Thymus (tissue), 11 donors: ENCODE measurements around the gene GPS1. TPM values are rescaled to one million over a fixed set of nuclear protein-coding genes. Genes with fewer than 3 reads are reported as not detected.

Experiments
- DNase-seq, 9 donors: peaks; one replicate each; pipeline ENCODE4 v3.0.0-alpha.2; 2013; ENCODE audit warnings: low spot score in 9 of 9, low read depth in 6 of 9, missing footprints in 1 of 9
- H3K27ac ChIP-seq, 2 donors: one replicate each; pipeline ENCODE4 v1.5.1; 2013; ENCODE audit warnings: control low read depth in 1 of 2, low read depth in 1 of 2, low read length in 1 of 2, mild to moderate bottlenecking in 1 of 2, moderate library complexity in 1 of 2
- H3K27me3 ChIP-seq, 2 donors: one replicate each; pipeline ENCODE4 v1.5.1; 2013; ENCODE audit warnings: low read length in 1 of 2; ENCODE audit not compliant: control insufficient read depth in 2 of 2, insufficient read depth in 1 of 2
- H3K36me3 ChIP-seq, 2 donors: one replicate each; pipeline ENCODE4 v1.5.1; 2013; ENCODE audit warnings: low read length in 1 of 2, mild to moderate bottlenecking in 1 of 2, moderate library complexity in 1 of 2; ENCODE audit not compliant: control insufficient read depth in 2 of 2, insufficient read depth in 2 of 2
- H3K4me1 ChIP-seq, 2 donors: one replicate each; pipeline ENCODE4 v1.5.1; 2013; ENCODE audit warnings: low read length in 2 of 2; ENCODE audit not compliant: control insufficient read depth in 2 of 2, insufficient read depth in 2 of 2
- H3K4me3 ChIP-seq, 2 donors: one replicate each; pipeline ENCODE4 v1.5.1; 2013; ENCODE audit warnings: low read length in 2 of 2, control low read depth in 1 of 2, mild to moderate bottlenecking in 1 of 2
- H3K9me3 ChIP-seq, 2 donors: one replicate each; pipeline ENCODE4 v1.5.1; 2013; ENCODE audit warnings: low read length in 1 of 2, mild to moderate bottlenecking in 1 of 2; ENCODE audit not compliant: control insufficient read depth in 2 of 2, insufficient read depth in 1 of 2
- WGBS: extraction: QIAGEN DNeasy Blood & Tissue Kit; methylation state at CpG from one replicate; pipeline ENCODE4 v1.1.7; 2013; 5-methylcytosine and 5-hydroxymethylcytosine counted together
- polyA plus RNA-seq: library from polyadenylated mRNA; stranded (reverse); fragments of 200-250 nt; gene quantifications from one replicate; pipeline ENCODE4 v1.2.3, GENCODE V29; 2013
- total RNA-seq: library from RNA; stranded (reverse); fragments of 120-200 nt; gene quantifications from one replicate; pipeline ENCODE4 v1.2.4, GENCODE V29; 2013
- donor health status: healthy.

The GPS1 gene
- total and polyA plus RNA-seq, 2 donors = 75.8 to 98.3 TPM

- Histone ChIP-seq H3K27me3 (no peaks in the 10 kb centered on the region), H3K4me1 (peaks cover 27 to 79% of the 10 kb centered on the region in 2 donors), H3K9me3 (peaks cover 0 to 3% of the 10 kb centered on the region in 2 donors), H3K4me3 (peak overlapping the region; percentile 44 to 61), H3K27ac (peak overlapping the region; percentile 89 to 95), H3K36me3 (peaks cover 3 to 15% of the 10 kb centered on the region in 2 donors)
- 93% methylated on average over 13 of the region's 13 CpGs for WGBS
- DNase-seq = no peak
These were observed 53.8 kb downstream of the GPS1 start for GRCh38 chr17:82105417-82105881.

DNA sequence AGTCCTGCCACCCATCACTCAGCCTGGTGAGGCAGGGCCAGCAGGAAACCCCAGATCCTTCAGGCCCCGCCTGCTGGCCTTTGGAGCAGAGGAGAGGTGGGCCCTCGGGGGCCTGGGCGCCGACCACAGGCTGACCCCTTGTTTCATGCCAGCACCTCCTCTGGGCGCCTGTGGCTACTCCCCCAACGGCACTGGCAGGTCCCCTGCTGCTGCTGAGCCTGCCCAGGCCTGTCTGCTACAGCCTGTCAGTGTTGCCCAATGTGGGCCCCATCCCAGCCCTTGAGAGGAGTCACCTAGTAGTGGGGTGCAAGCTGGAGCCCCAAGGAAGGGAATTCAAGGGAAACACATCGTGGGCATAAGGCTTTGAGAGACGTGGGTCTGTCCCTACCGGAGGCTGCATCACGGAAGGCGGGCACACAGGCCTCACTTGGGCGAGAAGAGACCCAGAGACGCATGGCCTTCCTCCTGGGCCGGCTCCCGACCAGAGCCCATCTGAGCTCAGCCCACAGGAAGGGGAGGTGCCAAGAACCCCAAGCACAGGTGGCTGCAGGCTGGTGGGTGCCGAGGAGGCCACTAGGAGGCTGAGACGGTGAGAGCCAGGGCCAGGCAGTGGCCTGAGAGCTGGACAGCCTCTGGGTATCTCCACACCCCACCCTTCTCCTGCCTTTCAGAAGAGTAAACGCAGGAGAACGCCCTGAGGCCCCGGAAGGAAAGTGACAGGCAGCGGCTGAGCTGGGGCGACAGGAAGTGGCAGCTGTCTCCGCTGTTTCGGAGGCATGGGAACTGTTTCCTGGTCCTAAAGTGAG, 54.4 kb downstream of the GPS1 start:
- H3K36me3 ChIP-seq = peaks cover 0 to 12% of the 10 kb centered on the region in 2 donors
- no peaks in the 10 kb centered on the region for H3K27me3 ChIP-seq
- DNase-seq = peak in 4 of 9 donors; percentile 53 to 82 (median 62)
- H3K4me3 ChIP-seq = peak overlapping the region; percentile 44 to 61
- peak overlapping the region; percentile 89 to 95 for H3K27ac ChIP-seq
- H3K4me1 ChIP-seq = peaks cover 27 to 75% of the 10 kb centered on the region in 2 donors
- 16% methylated on average over 24 of the region's 24 CpGs for WGBS
- no peaks in the 10 kb centered on the region for H3K9me3 ChIP-seq

DNA sequence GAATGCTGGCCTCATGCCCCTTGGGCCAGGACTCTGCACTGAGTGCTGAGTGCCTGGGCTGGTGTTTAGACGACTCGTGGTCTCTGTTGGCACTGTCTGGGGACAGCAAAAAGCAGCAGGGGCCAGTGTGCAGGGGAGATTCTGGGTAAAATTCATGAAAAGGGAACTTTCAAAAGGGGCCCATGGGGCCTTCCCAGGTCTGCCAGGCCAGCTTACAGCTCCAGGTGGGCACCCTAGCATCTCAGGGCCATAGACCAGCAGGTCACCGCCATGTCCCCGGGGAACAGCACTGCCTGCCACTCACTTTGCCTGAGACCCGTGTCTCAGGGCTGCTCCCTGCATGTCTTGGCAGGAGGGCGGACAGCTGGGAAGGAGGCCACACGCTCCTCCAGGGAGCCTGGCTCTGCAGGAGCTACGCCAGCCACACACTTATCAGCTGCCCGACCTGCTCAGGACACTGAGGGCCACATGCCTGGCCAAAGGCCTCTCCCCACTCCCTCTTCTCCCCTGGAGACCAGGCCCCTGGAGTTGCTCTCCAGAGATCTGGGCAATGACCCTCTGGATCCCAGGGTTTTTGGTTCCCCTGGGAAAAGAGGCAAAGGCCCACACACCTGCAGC, 55.1 kb downstream of the GPS1 start:
- WGBS = 62% methylated on average over 9 of the region's 9 CpGs
- Histone ChIP-seq H3K4me1 (peaks cover 22 to 74% of the 10 kb centered on the region in 2 donors), H3K27me3 (no peaks in the 10 kb centered on the region), H3K36me3 (peaks cover 0 to 8% of the 10 kb centered on the region in 2 donors), H3K4me3 (peak overlapping the region; percentile 44 to 61), H3K9me3 (no peaks in the 10 kb centered on the region), H3K27ac (peak overlapping the region; percentile 89 to 95)
- DNase-seq = no peak

Other genes with a start within 250 kb of the GPS1 start
- gene GCGR, start 247.7 kb upstream of the GPS1 start, total RNA-seq = 0.05 TPM
- gene GCGR, start 247.7 kb upstream of the GPS1 start, polyA plus RNA-seq = 0.80 TPM
- 96.2 TPM for gene MCRIP1, start 218.6 kb upstream of the GPS1 start, total RNA-seq
- gene MCRIP1, start 218.6 kb upstream of the GPS1 start, polyA plus RNA-seq = 120 TPM
- 0.28 TPM for gene PPP1R27, start 216.8 kb upstream of the GPS1 start, total RNA-seq
- gene PPP1R27, start 216.8 kb upstream of the GPS1 start, polyA plus RNA-seq = 0.94 TPM
- gene P4HB, start 191.4 kb upstream of the GPS1 start, total RNA-seq = 210 TPM
- 219 TPM for gene P4HB, start 191.4 kb upstream of the GPS1 start, polyA plus RNA-seq
- 106 TPM for gene ARHGDIA, start 180.6 kb upstream of the GPS1 start, total RNA-seq
- gene ARHGDIA, start 180.6 kb upstream of the GPS1 start, polyA plus RNA-seq = 189 TPM
- 168 TPM for gene ALYREF, start 160.3 kb upstream of the GPS1 start, total RNA-seq
- gene ALYREF, start 160.3 kb upstream of the GPS1 start, polyA plus RNA-seq = 42.9 TPM
- 108 TPM for gene ANAPC11, start 160.2 kb upstream of the GPS1 start, total RNA-seq
- gene ANAPC11, start 160.2 kb upstream of the GPS1 start, polyA plus RNA-seq = 127 TPM
- 1.7 TPM for gene NPB, start 149.7 kb upstream of the GPS1 start, total RNA-seq
- gene NPB, start 149.7 kb upstream of the GPS1 start, polyA plus RNA-seq = 3.5 TPM
- 19.4 TPM for gene PCYT2, start 140.5 kb upstream of the GPS1 start, total RNA-seq
- 37.4 TPM for gene PCYT2, start 140.5 kb upstream of the GPS1 start, polyA plus RNA-seq
- 16.1 TPM for gene SIRT7, start 133.7 kb upstream of the GPS1 start, total RNA-seq
- 47.7 TPM for gene SIRT7, start 133.7 kb upstream of the GPS1 start, polyA plus RNA-seq
- 6.0 TPM for gene MAFG, start 124.2 kb upstream of the GPS1 start, total RNA-seq
- gene MAFG, start 124.2 kb upstream of the GPS1 start, polyA plus RNA-seq = 7.3 TPM
- gene PYCR1, start 114.6 kb upstream of the GPS1 start, total RNA-seq = 16.4 TPM
- 2.9 TPM for gene PYCR1, start 114.6 kb upstream of the GPS1 start, polyA plus RNA-seq
- gene MYADML2, start 104.7 kb upstream of the GPS1 start, total RNA-seq = 0.05 TPM
- gene MYADML2, start 104.7 kb upstream of the GPS1 start, polyA plus RNA-seq = 0.07 TPM
- 0.66 TPM for gene NOTUM, start 90.7 kb upstream of the GPS1 start, total RNA-seq
- gene NOTUM, start 90.7 kb upstream of the GPS1 start, polyA plus RNA-seq = 0.25 TPM
- gene ASPSCR1, start 74.3 kb upstream of the GPS1 start, total RNA-seq = 27.6 TPM
- gene ASPSCR1, start 74.3 kb upstream of the GPS1 start, polyA plus RNA-seq = 57.6 TPM
- 44.5 TPM for gene CENPX, start 29.0 kb upstream of the GPS1 start, total RNA-seq
- gene CENPX, start 29.0 kb upstream of the GPS1 start, polyA plus RNA-seq = 79.7 TPM
- 15.2 TPM for gene LRRC45, start 28.6 kb upstream of the GPS1 start, total RNA-seq
- gene LRRC45, start 28.6 kb upstream of the GPS1 start, polyA plus RNA-seq = 20.7 TPM
- gene RAC3, start 20.2 kb upstream of the GPS1 start, total RNA-seq = 4.7 TPM
- gene RAC3, start 20.2 kb upstream of the GPS1 start, polyA plus RNA-seq = 6.9 TPM
- gene DCXR, start 14.2 kb upstream of the GPS1 start, total RNA-seq = 71.2 TPM
- gene DCXR, start 14.2 kb upstream of the GPS1 start, polyA plus RNA-seq = 101 TPM
- 8.1 TPM for gene RFNG, start 87 bp upstream of the GPS1 start, total RNA-seq
- 45.4 TPM for gene RFNG, start 87 bp upstream of the GPS1 start, polyA plus RNA-seq
- gene DUS1L, start 13.9 kb downstream of the GPS1 start, total RNA-seq = 57.9 TPM
- gene DUS1L, start 13.9 kb downstream of the GPS1 start, polyA plus RNA-seq = 147 TPM
- gene FASN, start 46.3 kb downstream of the GPS1 start, total RNA-seq = 12.3 TPM
- gene FASN, start 46.3 kb downstream of the GPS1 start, polyA plus RNA-seq = 19.0 TPM
- 39.3 TPM for gene CCDC57, start 160.9 kb downstream of the GPS1 start, total RNA-seq
- 122 TPM for gene CCDC57, start 160.9 kb downstream of the GPS1 start, polyA plus RNA-seq
- gene SLC16A3, start 177.1 kb downstream of the GPS1 start, total RNA-seq = 17.3 TPM
- 30.2 TPM for gene SLC16A3, start 177.1 kb downstream of the GPS1 start, polyA plus RNA-seq
- gene CSNK1D, start 221.8 kb downstream of the GPS1 start, total RNA-seq = 16.2 TPM
- 113 TPM for gene CSNK1D, start 221.8 kb downstream of the GPS1 start, polyA plus RNA-seq